H1 (cell line): ENCODE data around the gene COX10. TPM values are rescaled to one million over a fixed set of nuclear protein-coding genes. Genes with fewer than 3 reads are reported as not detected.
"Not testable (repeated sequence)": the region's sequence is repeated elsewhere in the genome, so short reads cannot be mapped to it uniquely, and the experiment has no call there.

Experiments
- CTCF ChIA-PET: fragments of 300-600 bp; sonication (Branson Sonifier 250); formaldehyde crosslinking; loops from one replicate; lab custom pipeline; 2021; ENCODE audit not compliant: partially characterized antibody; lab: Charles Lee
- POLR2A ChIA-PET: fragments of 300-600 bp; sonication (Branson Sonifier 250); formaldehyde crosslinking; loops from one replicate; lab custom pipeline; 2021; ENCODE audit warnings: inconsistent platforms; ENCODE audit not compliant: partially characterized antibody; lab: Charles Lee
- DNase-seq, 2 experiments: peaks; one replicate each; pipeline versions ENCODE4 v3.0.0 to v3.0.0-alpha.2; 2010 to 2022; ENCODE audit warnings: low spot score in 2 of 2, low read depth in 1 of 2, mixed read lengths in 1 of 2
- FAIRE-seq: peaks from 2 replicates; lab custom pipeline; 2011; peaks lifted over from hg19 to GRCh38; lab: Jason Lieb, UNC
- H2AFZ ChIP-seq: 2 replicates; pipeline ENCODE4 v1.8.1; 2012; ENCODE audit warnings: low read length, inconsistent platforms
- H2AK5ac ChIP-seq: 2 replicates; pipeline ENCODE4 v1.6.1; 2013; ENCODE audit warnings: low read depth, low read length
- H2BK120ac ChIP-seq: replicated peaks from 2 replicates; pipeline ENCODE3; 2013; ENCODE audit warnings: low read depth, low read length, inconsistent platforms
- H2BK12ac ChIP-seq: 2 replicates; pipeline ENCODE4 v1.6.1; 2013; ENCODE audit warnings: low read depth, low read length
- H2BK15ac ChIP-seq: 2 replicates; pipeline ENCODE4 v1.6.1; 2013; ENCODE audit warnings: low read length
- H2BK20ac ChIP-seq: 2 replicates; pipeline ENCODE4 v1.6.1; 2013; ENCODE audit warnings: low read length
- H2BK5ac ChIP-seq: 2 replicates; pipeline ENCODE4 v1.6.1; 2013; ENCODE audit warnings: low read depth, low read length
- H3K14ac ChIP-seq: 2 replicates; pipeline ENCODE4 v1.6.1; 2013; ENCODE audit warnings: inconsistent platforms; ENCODE audit not compliant: insufficient read length
- H3K18ac ChIP-seq: 2 replicates; pipeline ENCODE4 v1.6.1; 2013; ENCODE audit warnings: low read length; ENCODE audit errors: extremely low read depth
- H3K23ac ChIP-seq: 2 replicates; pipeline ENCODE4 v1.6.1; 2013; ENCODE audit warnings: inconsistent platforms; ENCODE audit not compliant: insufficient read length
- H3K23me2 ChIP-seq: 2 replicates; pipeline ENCODE4 v1.6.1; 2013; ENCODE audit warnings: low read depth, low read length
- H3K27ac ChIP-seq: 2 replicates; pipeline ENCODE4 v1.6.1; 2011; ENCODE audit warnings: low read depth, low read length, inconsistent platforms
- H3K27me3 ChIP-seq, 4 experiments: replicated peaks in 1 of 4; 1 replicate in 1 of 4; 2 replicates in 3 of 4; pipeline versions ENCODE4 v1.6.1 to v1.8.1; 2011 to 2013; ENCODE audit warnings: low read length in 3 of 4, mild to moderate bottlenecking in 3 of 4, inconsistent platforms in 2 of 4, mixed read lengths in 2 of 4, moderate library complexity in 1 of 4; ENCODE audit not compliant: control insufficient read depth in 3 of 4, insufficient read depth in 3 of 4; ENCODE audit errors: extremely low read depth in 1 of 4
- H3K36me3 ChIP-seq, 4 experiments: 2 replicates each; pipeline versions ENCODE4 v1.6.1 to v1.8.1; 2011 to 2013; ENCODE audit warnings: mild to moderate bottlenecking in 4 of 4, low read length in 3 of 4, moderate library complexity in 2 of 4, control low read depth in 1 of 4, inconsistent platforms in 1 of 4; ENCODE audit not compliant: insufficient read depth in 4 of 4, control insufficient read depth in 2 of 4
- H3K4ac ChIP-seq: replicated peaks from 2 replicates; pipeline ENCODE3; 2013; ENCODE audit warnings: low read length, low read depth, mixed read lengths, inconsistent platforms; ENCODE audit not compliant: insufficient read length
- H3K4me1 ChIP-seq, 4 experiments: replicated peaks in 1 of 4; 1 replicate in 1 of 4; 2 replicates in 3 of 4; pipeline versions ENCODE4 v1.6.1 to v1.8.1; 2011 to 2013; ENCODE audit warnings: low read length in 3 of 4, inconsistent platforms in 2 of 4, mixed read lengths in 1 of 4; ENCODE audit not compliant: insufficient read depth in 4 of 4, control insufficient read depth in 3 of 4
- H3K4me2 ChIP-seq, 2 experiments: 2 replicates each; pipeline versions ENCODE4 v1.6.1 to v1.8.1; 2011 to 2013; ENCODE audit warnings: low read depth in 2 of 2, low read length in 2 of 2, control low read depth in 1 of 2, inconsistent platforms in 1 of 2, mild to moderate bottlenecking in 1 of 2; ENCODE audit not compliant: insufficient read depth in 1 of 2
- H3K4me3 ChIP-seq, 4 experiments: fragments of 200-600, 300-600 bp in 1 of 4; sonication (generic), shearing (Covaris generic), sonication (Bioruptor Twin) in 1 of 4; 2 replicates each; pipeline versions ENCODE4 v1.5.1 to v1.8.1; 2011 to 2016; ENCODE audit warnings: low read length in 4 of 4, low read depth in 3 of 4, control low read depth in 2 of 4, inconsistent platforms in 2 of 4, mild to moderate bottlenecking in 2 of 4, mixed read lengths in 1 of 4, moderate library complexity in 1 of 4; ENCODE audit not compliant: insufficient read depth in 2 of 4; ENCODE audit errors: extremely low read depth in 1 of 4
- H3K56ac ChIP-seq: replicated peaks from 2 replicates; pipeline ENCODE3; 2013; ENCODE audit warnings: low read depth, mild to moderate bottlenecking, mixed read lengths, low read length, inconsistent platforms; ENCODE audit not compliant: insufficient read length
- H3K79me1 ChIP-seq: 2 replicates; pipeline ENCODE4 v1.6.1; 2013; ENCODE audit warnings: low read depth, low read length, control low read depth
- H3K79me2 ChIP-seq, 2 experiments: 2 replicates each; pipeline versions ENCODE4 v1.6.1 to v1.8.1; 2012 to 2013; ENCODE audit warnings: low read length in 2 of 2, mild to moderate bottlenecking in 2 of 2, inconsistent platforms in 1 of 2; ENCODE audit not compliant: insufficient read depth in 2 of 2, control insufficient read depth in 1 of 2
- H3K9ac ChIP-seq, 4 experiments: replicated peaks in 1 of 4; 1 replicate in 1 of 4; 2 replicates in 3 of 4; pipeline versions ENCODE4 v1.6.1 to v1.8.1; 2011 to 2013; ENCODE audit warnings: low read depth in 3 of 4, low read length in 3 of 4, control low read depth in 2 of 4, mild to moderate bottlenecking in 2 of 4, moderate library complexity in 2 of 4, inconsistent platforms in 1 of 4; ENCODE audit errors: extremely low read depth in 1 of 4
- H3K9me3 ChIP-seq, 2 experiments: 2 replicates each; pipeline versions ENCODE4 v1.6.1 to v1.8.1; 2012 to 2013; ENCODE audit warnings: mild to moderate bottlenecking in 2 of 2, moderate library complexity in 2 of 2, control low read depth in 1 of 2, inconsistent platforms in 1 of 2, low read depth in 1 of 2, low read length in 1 of 2, mixed read lengths in 1 of 2; ENCODE audit not compliant: insufficient read depth in 2 of 2
- H4K20me1 ChIP-seq, 2 experiments: replicated peaks in 1 of 2; 2 replicates each; pipeline versions ENCODE3 to v1.8.1; 2011 to 2013; ENCODE audit warnings: inconsistent platforms in 2 of 2, low read length in 2 of 2, mild to moderate bottlenecking in 1 of 2; ENCODE audit not compliant: insufficient read depth in 2 of 2, control insufficient read depth in 1 of 2
- H4K5ac ChIP-seq: 2 replicates; pipeline ENCODE4 v1.6.1; 2013; ENCODE audit warnings: low read length, low read depth, mixed read lengths, inconsistent platforms; ENCODE audit not compliant: insufficient read length
- H4K8ac ChIP-seq: 2 replicates; pipeline ENCODE4 v1.8.0; 2013; ENCODE audit warnings: mild to moderate bottlenecking, moderate library complexity, low read length, inconsistent platforms; ENCODE audit not compliant: insufficient read depth; ENCODE audit errors: extremely low read depth
- H4K91ac ChIP-seq: replicated peaks from 2 replicates; pipeline ENCODE3; 2013; ENCODE audit warnings: low read length, mixed read lengths, inconsistent platforms; ENCODE audit not compliant: insufficient read length
- WGBS, 2 experiments: shearing (Covaris generic) in 1 of 2; methylation state at CpG; one replicate each; pipeline versions ENCODE4 v1.1.6 to v1.1.7; 2013 to 2015; ENCODE audit warnings: low lambda C conversion rate in 2 of 2, mixed read lengths in 2 of 2, inconsistent platforms in 1 of 2, low coverage in 1 of 2, missing lambda C conversion rate in 1 of 2; ENCODE audit not compliant: insufficient replicate concordance in 2 of 2, insufficient coverage in 1 of 2, insufficient read length in 1 of 2; ENCODE audit errors: extremely low coverage in 1 of 2, missing lambda C conversion rate in 1 of 2; 5-methylcytosine and 5-hydroxymethylcytosine counted together
- polyA plus RNA-seq, 7 experiments: library from polyadenylated mRNA; depleted of rRNA in 3 of 7; stranded (reverse) in 5 of 7; unstranded in 2 of 7; fragments of >200 nt in 5 of 7; fragments of 200-250 nt in 2 of 7; gene quantifications; 1 replicate in 5 of 7; 2 replicates in 1 of 7; 4 replicates in 1 of 7; pipeline versions ENCODE4 v1.2.1 to v1.2.3, GENCODE V29; 2011 to 2013; ENCODE audit warnings: missing spikeins in 2 of 7, mixed read lengths in 2 of 7
- total RNA-seq: library from RNA; stranded (reverse); fragmentation: NEBNext Ultra II Directional; extraction: Animal tissue kit (Norgen Biotek cat#: 25700); gene quantifications from 2 replicates; pipeline ENCODE4 v1.2.1, GENCODE V29; 2021

The COX10 gene
- total and polyA plus RNA-seq, 2 of the 8 experiments (the other 6 are each of a cell fraction or from before 2014, with no cell fraction given): 18.0 to 23.0 TPM

DNA sequence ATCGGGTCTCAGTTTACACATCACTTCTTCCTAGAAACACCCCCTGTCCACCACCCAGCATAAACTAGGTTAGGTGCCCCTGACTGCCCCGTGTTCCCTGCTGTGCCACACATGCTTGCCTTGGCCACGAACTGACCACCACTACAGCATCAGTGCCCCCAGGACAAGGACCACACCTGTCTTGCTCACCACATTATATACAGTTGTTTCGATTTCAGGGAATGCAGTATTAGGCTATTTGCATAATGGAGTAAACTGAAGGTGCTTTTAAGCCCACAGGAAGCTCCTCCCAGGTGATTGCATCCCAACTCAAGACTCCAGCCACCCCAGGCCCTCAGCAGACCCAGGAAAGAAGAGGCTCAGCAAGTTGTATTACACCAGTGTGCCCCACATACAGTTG, 117.1 kb downstream of the COX10 start:
- H2BK15ac ChIP-seq, H3K14ac ChIP-seq, H3K18ac ChIP-seq, H3K23me2 ChIP-seq, H3K4me3 ChIP-seq, H3K36me3 ChIP-seq, H2BK5ac ChIP-seq, H3K79me2 ChIP-seq, H3K9me3 ChIP-seq, DNase-seq, POLR2A ChIA-PET, H3K23ac ChIP-seq, H4K91ac ChIP-seq, H3K79me1 ChIP-seq, H3K4me1 ChIP-seq, H3K56ac ChIP-seq, H4K5ac ChIP-seq, H3K27ac ChIP-seq, H2AFZ ChIP-seq, H2BK120ac ChIP-seq, H4K8ac ChIP-seq, H2BK20ac ChIP-seq, H3K4me2 ChIP-seq, H2AK5ac ChIP-seq, H2BK12ac ChIP-seq, H3K27me3 ChIP-seq, H4K20me1 ChIP-seq, H3K9ac ChIP-seq, H3K4ac ChIP-seq, FAIRE-seq: not testable (repeated sequence)
- WGBS, 2 experiments: 100% methylated on average over 2 of the region's 4 CpGs; no CpG with 5 or more reads in 1 of the 2 experiments
- CTCF ChIA-PET: interaction anchor here (0.6 kb wide), 1 partner anchor 605 kb away, joined by 3 read pairs; no protein-coding TSS in a partner anchor

DNA sequence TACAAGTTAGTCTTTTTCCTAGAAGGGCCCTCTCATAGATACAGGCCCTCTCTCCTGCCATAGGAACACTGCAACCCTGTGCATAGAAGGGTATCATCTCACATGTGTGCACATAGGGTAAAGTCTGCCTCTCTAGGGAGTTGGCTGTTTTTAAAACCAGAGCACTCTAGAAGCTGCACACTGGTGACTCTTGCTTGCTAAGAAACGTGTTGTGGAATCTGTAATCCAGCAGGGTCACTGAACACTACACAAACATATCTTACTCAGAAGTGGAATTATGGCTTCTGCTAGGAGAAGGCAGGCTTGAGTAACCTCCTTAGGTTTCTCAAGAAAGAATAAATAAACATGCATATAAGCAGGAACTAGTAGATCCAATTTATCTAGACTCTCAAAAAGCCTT, 121.5 kb downstream of the COX10 start:
- H4K91ac ChIP-seq, H3K4ac ChIP-seq, FAIRE-seq, H4K8ac ChIP-seq, H4K5ac ChIP-seq, H3K79me2 ChIP-seq, H2BK20ac ChIP-seq, H2AK5ac ChIP-seq, H3K14ac ChIP-seq, H3K9me3 ChIP-seq, H2BK12ac ChIP-seq, H4K20me1 ChIP-seq, H3K23me2 ChIP-seq, POLR2A ChIA-PET, H3K4me2 ChIP-seq, H3K4me1 ChIP-seq, H2BK120ac ChIP-seq, H3K27me3 ChIP-seq, H2BK15ac ChIP-seq, H2BK5ac ChIP-seq, H3K36me3 ChIP-seq, H3K9ac ChIP-seq, H3K23ac ChIP-seq, H3K56ac ChIP-seq, H3K27ac ChIP-seq, H3K18ac ChIP-seq, H3K79me1 ChIP-seq, H2AFZ ChIP-seq, DNase-seq, H3K4me3 ChIP-seq: not testable (repeated sequence)
- 100% methylated on average over 1 of the region's 1 CpG; no CpG with 5 or more reads in 1 of the 2 experiments for WGBS, 2 experiments
- CTCF ChIA-PET: interaction anchor here (0.9 kb wide), 1 partner anchor 12 kb away, joined by 4 read pairs; no protein-coding TSS in a partner anchor
